HG03103 (cell line): ENCODE data around the gene GPR39.

Source experiments
- ATAC-seq: cut with Tn5 transposase; IDR thresholded peaks from one replicate; pipeline ENCODE4 v1.9.1; 2021; ENCODE audit warnings: low read depth; ENCODE audit not compliant: unreplicated experiment

Gene GPR39

GRCh38 chr2:132623096-132623839 is 206.7 kb downstream of the GPR39 start:
- ATAC-seq: no peak

- no peak for ATAC-seq
These were observed 210.9 kb downstream of the GPR39 start for GRCh38 chr2:132627536-132627935.

- ATAC-seq: no peak
These were observed 215.5 kb downstream of the GPR39 start for GRCh38 chr2:132632000-132632649.

GRCh38 chr2:132633635-132634034 is 217.0 kb downstream of the GPR39 start:
- no peak for ATAC-seq

GRCh38 chr2:132636346-132636745 is 219.7 kb downstream of the GPR39 start:
- ATAC-seq: no peak

GRCh38 chr2:132638313-132639040 is 221.9 kb downstream of the GPR39 start:
- no peak for ATAC-seq

GRCh38 chr2:132640116-132640515 is 223.5 kb downstream of the GPR39 start:
- no peak for ATAC-seq

- no peak for ATAC-seq
These were observed 225.2 kb downstream of the GPR39 start for GRCh38 chr2:132641819-132642218.

- no peak for ATAC-seq
These were observed 225.8 kb downstream of the GPR39 start for GRCh38 chr2:132642415-132642814.

- no peak for ATAC-seq
These were observed 228.6 kb downstream of the GPR39 start for GRCh38 chr2:132645176-132645575.

GRCh38 chr2:132645722-132646539 is 229.3 kb downstream of the GPR39 start:
- no peak for ATAC-seq

GRCh38 chr2:132646540-132647108 is 230.0 kb downstream of the GPR39 start:
- no peak for ATAC-seq

- ATAC-seq: no peak
These were observed 234.8 kb downstream of the GPR39 start for GRCh38 chr2:132651115-132652045.

GRCh38 chr2:132652474-132652873 is 235.9 kb downstream of the GPR39 start:
- ATAC-seq: no peak

- ATAC-seq: no peak
These were observed 237.7 kb downstream of the GPR39 start for GRCh38 chr2:132654335-132654734.

- no peak for ATAC-seq
These were observed 238.4 kb downstream of the GPR39 start for GRCh38 chr2:132654968-132655367.

- ATAC-seq: no peak
These were observed 239.8 kb downstream of the GPR39 start for GRCh38 chr2:132656266-132656975.

- ATAC-seq: no peak
These were observed 242.7 kb downstream of the GPR39 start for GRCh38 chr2:132659331-132659730.

- no peak for ATAC-seq
These were observed 246.1 kb downstream of the GPR39 start for GRCh38 chr2:132662732-132663131.
